Upper lobe of left lung (tissue), 6 donors: Measurements from ENCODE around the gene BACE1-AS. TPM values are rescaled to one million over a fixed set of nuclear protein-coding genes. Genes with fewer than 3 reads are reported as not detected.

ENCODE experiments used
- ATAC-seq, 2 donors: fragments of 200-7000 bp; cut with Tn5 transposase; one replicate each; pipeline ENCODE4 v1.9.1; 2022; ENCODE audit warnings: mild to moderate bottlenecking in 2 of 2, moderate library complexity in 2 of 2; ENCODE audit not compliant: low FRiP score in 2 of 2
- DNase-seq, 2 donors: peaks; one replicate each; pipeline ENCODE4 v3.0.0-alpha.2; 2019 to 2020
- H3K27ac ChIP-seq, 4 donors: fragments of 200-600 bp; sonication (generic); one replicate each; pipeline ENCODE4 v1.5.1; 2016 to 2019
- H3K27me3 ChIP-seq, 4 donors: fragments of 200-600 bp; sonication (generic); one replicate each; pipeline ENCODE4 v1.5.1; 2017 to 2019
- H3K36me3 ChIP-seq, 4 donors: fragments of 200-600 bp; sonication (generic); one replicate each; pipeline ENCODE4 v1.5.1; 2016 to 2019
- H3K4me1 ChIP-seq, 4 donors: fragments of 200-600 bp; sonication (generic); one replicate each; pipeline ENCODE4 v1.5.1; 2018 to 2019
- H3K4me3 ChIP-seq, 4 donors: fragments of 200-600 bp; sonication (generic); one replicate each; pipeline ENCODE4 v1.5.1; 2017 to 2019; ENCODE audit warnings: mild to moderate bottlenecking in 2 of 4, moderate library complexity in 1 of 4
- H3K9me3 ChIP-seq, 4 donors: fragments of 200-600 bp; sonication (generic); one replicate each; pipeline ENCODE4 v1.5.1; 2018 to 2019
- EP300 ChIP-seq, 4 donors: sonication (generic); formaldehyde crosslinking; IDR thresholded peaks; one replicate each; pipeline ENCODE4 v1.5.1; 2017; ENCODE audit warnings: antibody characterized with exemption in 4 of 4, control low read depth in 2 of 4
- POLR2A ChIP-seq, 4 donors: fragments of 450-650 bp; IDR thresholded peaks; one replicate each; pipeline ENCODE4 v1.5.1; 2016 to 2017; ENCODE audit warnings: antibody characterized with exemption in 4 of 4, mild to moderate bottlenecking in 2 of 4
- POLR2AphosphoS5 ChIP-seq, 2 donors: sonication (generic); formaldehyde crosslinking; IDR thresholded peaks; one replicate each; pipeline ENCODE4 v1.5.1; 2017; ENCODE audit warnings: antibody characterized with exemption in 2 of 2
- WGBS, 2 donors: methylation state at CpG; one replicate each; pipeline ENCODE4 v1.1.5; 2017 to 2018; 5-methylcytosine and 5-hydroxymethylcytosine counted together
- total RNA-seq, 6 donors: library from RNA; depleted of rRNA in 4 of 6; stranded (reverse); fragments of >200 nt in 4 of 6; gene quantifications; one replicate each; pipeline versions ENCODE4 v1.1.0 to v1.2.1, GENCODE V29; 2016 to 2021
- TF ChIP-seq, protein P1 (sequence below), 6 experiments: fragments of 450-650 bp in 4 of 6; fragments of 200-600 bp in 2 of 6; sonication (generic) in 2 of 6; IDR thresholded peaks; one replicate each; pipeline ENCODE4 v1.5.1; 2016 to 2019; ENCODE audit warnings: antibody characterized with exemption in 6 of 6
- donor health status: DM: no; HTN: no; CAD: no; lungs with moderate emphysema.
- donor health status: DM: no; HTN: yes; CAD: no; lungs with severe emphysema.

The BACE1-AS gene
- total RNA-seq, 6 donors from 2014 or later = 3.8 to 7.4 (median 5.0) TPM

DNA sequence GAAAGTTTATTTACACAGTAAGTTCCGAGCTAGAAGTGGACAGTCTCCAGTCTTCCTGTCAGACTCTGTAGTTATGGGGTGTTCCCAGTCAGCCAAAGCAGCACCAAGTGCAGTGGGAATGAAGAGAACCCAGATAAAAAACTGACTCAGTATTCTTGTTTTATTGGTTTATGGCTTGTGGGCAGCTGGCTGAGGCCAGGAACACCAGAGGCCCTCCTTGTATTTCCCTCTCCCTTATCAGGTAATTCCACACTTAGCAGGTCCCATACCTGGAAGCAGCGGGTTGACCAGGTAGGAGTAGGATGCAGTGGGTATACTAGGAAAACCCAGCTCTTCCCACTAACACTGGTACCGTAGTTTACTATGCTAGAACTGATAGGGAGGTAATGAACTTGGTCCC lies 3.5 kb upstream of the BACE1-AS start:
- no peak for ATAC-seq
- no peak for TF ChIP-seq POLR2A (IDR thresholded peaks at IDR 0.05)
- DNase-seq = no peak
- no peaks in the 10 kb centered on the region for H3K9me3 ChIP-seq
- WGBS, 2 donors = 81 to 86% methylated on average over 3 of the region's 3 CpGs
- no peaks in the 10 kb centered on the region for H3K4me1 ChIP-seq
- H3K36me3 ChIP-seq = peaks cover 20 to 75% (median 53%) of the 10 kb centered on the region in 4 donors
- no peaks in the 10 kb centered on the region for H3K27me3 ChIP-seq
- H3K4me3 ChIP-seq = no peak overlapping the region
- no peak overlapping the region for H3K27ac ChIP-seq

DNA sequence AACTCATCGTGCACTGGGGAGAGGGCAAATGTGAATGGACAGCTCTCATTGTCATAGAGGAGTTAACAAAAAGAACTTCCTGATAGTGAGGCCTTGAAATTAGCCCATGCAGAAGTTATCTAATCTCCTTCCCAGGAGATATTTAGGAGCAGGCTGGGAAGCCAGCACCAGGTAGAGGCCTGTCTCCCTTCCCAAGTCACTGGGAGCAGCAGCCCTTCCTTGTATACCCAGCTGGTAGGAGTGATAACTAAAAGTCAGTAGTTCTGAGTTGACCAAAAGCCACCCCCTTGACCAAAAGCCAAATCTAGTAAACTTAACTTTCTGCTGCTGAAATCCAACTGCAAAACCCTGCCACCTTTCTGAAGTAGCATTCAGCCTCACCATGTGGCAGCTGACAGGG lies 1.4 kb upstream of the BACE1-AS start:
- ATAC-seq (no peak), DNase-seq (no peak)
- TF ChIP-seq POLR2A (IDR thresholded peaks at IDR 0.05) = no peak
- H3K9me3 ChIP-seq = no peaks in the 10 kb centered on the region
- no peak overlapping the region for H3K27ac ChIP-seq
- H3K4me3 ChIP-seq = no peak overlapping the region
- H3K4me1 ChIP-seq = no peaks in the 10 kb centered on the region
- peaks cover 20 to 69% (median 50%) of the 10 kb centered on the region in 4 donors for H3K36me3 ChIP-seq
- WGBS, 2 donors = 95 to 100% methylated on average over 1 of the region's 1 CpG
- no peaks in the 10 kb centered on the region for H3K27me3 ChIP-seq

DNA sequence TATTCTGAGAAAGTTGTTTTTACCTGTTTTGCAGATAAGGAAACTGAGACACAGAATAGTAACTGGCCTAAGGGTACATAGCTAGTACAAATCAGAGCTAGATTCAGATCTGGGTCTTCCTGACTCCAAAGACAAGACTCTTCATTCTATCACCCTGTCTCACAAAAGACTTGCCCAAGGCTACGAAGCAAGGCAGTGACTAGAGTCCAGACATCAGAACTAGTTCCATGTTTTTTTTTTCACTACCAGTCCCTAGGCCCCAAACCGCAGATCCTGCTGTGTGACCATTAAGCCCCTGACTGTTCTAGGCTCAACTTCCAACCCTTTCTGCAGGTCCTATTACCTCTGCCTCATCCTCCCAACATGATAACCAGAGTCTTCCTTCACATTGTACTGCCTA lies 1.5 kb downstream of the BACE1-AS start:
- H3K27me3 ChIP-seq = no peaks in the 10 kb centered on the region
- DNase-seq = no peak
- 96 to 100% methylated on average over 2 of the region's 2 CpGs for WGBS, 2 donors
- H3K4me3 ChIP-seq = no peak overlapping the region
- H3K36me3 ChIP-seq = peaks cover 20 to 55% (median 36%) of the 10 kb centered on the region in 4 donors
- TF ChIP-seq POLR2AphosphoS5 (IDR thresholded peaks at IDR 0.05) (no peak), POLR2A (IDR thresholded peaks at IDR 0.05) (no peak), EP300 (IDR thresholded peaks at IDR 0.05) (no peak)
- TF ChIP-seq, protein P1, sequence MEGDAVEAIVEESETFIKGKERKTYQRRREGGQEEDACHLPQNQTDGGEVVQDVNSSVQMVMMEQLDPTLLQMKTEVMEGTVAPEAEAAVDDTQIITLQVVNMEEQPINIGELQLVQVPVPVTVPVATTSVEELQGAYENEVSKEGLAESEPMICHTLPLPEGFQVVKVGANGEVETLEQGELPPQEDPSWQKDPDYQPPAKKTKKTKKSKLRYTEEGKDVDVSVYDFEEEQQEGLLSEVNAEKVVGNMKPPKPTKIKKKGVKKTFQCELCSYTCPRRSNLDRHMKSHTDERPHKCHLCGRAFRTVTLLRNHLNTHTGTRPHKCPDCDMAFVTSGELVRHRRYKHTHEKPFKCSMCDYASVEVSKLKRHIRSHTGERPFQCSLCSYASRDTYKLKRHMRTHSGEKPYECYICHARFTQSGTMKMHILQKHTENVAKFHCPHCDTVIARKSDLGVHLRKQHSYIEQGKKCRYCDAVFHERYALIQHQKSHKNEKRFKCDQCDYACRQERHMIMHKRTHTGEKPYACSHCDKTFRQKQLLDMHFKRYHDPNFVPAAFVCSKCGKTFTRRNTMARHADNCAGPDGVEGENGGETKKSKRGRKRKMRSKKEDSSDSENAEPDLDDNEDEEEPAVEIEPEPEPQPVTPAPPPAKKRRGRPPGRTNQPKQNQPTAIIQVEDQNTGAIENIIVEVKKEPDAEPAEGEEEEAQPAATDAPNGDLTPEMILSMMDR (IDR thresholded peaks at IDR 0.05) = no peak
- no peak overlapping the region for H3K27ac ChIP-seq
- H3K9me3 ChIP-seq = no peaks in the 10 kb centered on the region
- ATAC-seq = no peak
- no peaks in the 10 kb centered on the region for H3K4me1 ChIP-seq

DNA sequence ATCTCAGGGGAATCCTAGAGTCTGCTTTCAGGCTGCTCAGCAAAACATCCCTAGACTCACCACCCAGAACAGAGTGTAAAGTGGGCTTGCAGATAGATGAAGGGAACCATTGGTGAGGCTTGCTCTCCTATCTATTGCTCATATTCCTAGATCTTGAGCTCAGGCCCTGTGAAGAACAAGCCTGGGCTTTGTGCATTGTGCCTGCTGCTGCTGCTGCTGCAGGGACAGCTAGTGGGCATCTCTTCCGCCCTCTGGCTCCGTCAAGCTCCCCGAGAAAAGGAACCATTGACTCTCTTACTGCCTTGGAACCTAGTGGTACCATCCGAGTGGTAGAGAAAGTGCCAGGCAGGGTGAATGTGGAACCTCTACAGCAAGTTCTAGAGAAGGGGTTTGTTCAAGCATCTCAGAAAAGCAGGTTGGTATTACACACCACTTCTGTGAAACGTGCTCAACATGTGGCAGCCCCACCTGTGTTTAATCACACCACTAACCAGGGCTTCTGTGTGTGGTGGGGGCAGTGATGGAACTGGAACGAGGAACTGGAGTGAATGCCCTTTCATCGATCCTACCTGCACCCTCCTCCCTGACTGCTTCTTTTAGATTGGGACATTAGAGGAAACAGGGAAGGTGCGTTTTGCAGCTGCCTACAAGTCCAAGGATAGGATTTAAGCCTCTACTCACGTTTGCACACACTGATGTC lies 4.4 kb downstream of the BACE1-AS start:
- H3K27me3 ChIP-seq = no peaks in the 10 kb centered on the region
- peaks cover 5 to 25% (median 14%) of the 10 kb centered on the region in 4 donors for H3K36me3 ChIP-seq
- ATAC-seq (no peak), DNase-seq (no peak)
- no peak for TF ChIP-seq POLR2AphosphoS5 (IDR thresholded peaks at IDR 0.05)
- no peak for TF ChIP-seq EP300 (IDR thresholded peaks at IDR 0.05)
- TF ChIP-seq POLR2A (IDR thresholded peaks at IDR 0.05) = no peak
- TF ChIP-seq, protein P1 (IDR thresholded peaks at IDR 0.05) = no peak
- 89 to 93% methylated on average over 6 to 9 of the region's 9 CpGs for WGBS, 2 donors
- H3K4me1 ChIP-seq = peaks cover 0 to 8% (median 5%) of the 10 kb centered on the region in 4 donors
- no peak overlapping the region for H3K27ac ChIP-seq
- no peak overlapping the region for H3K4me3 ChIP-seq
- H3K9me3 ChIP-seq = no peaks in the 10 kb centered on the region

DNA sequence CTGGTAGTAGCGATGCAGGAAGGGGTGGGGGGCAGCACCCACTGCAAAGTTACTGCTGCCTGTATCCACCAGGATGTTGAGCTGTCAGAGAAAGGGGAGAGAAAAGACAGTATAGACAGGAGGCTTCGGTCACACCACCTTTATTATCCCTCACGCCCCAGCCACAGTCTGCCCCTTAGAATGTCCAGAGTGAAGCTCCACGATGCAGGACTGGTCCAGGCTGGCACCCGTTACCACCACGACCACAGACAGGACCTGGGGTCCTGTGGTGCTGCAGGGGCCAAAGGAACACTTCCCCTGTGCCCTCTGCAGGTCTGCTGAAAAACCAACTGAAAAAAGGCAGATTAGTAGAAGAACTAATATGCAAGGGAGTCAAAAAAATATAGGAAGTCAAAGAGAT lies 5.7 kb downstream of the BACE1-AS start:
- TF ChIP-seq, protein P1 (IDR thresholded peaks at IDR 0.05) = no peak
- no peak for TF ChIP-seq EP300 (IDR thresholded peaks at IDR 0.05)
- TF ChIP-seq POLR2AphosphoS5 (IDR thresholded peaks at IDR 0.05) = no peak
- no peak for TF ChIP-seq POLR2A (IDR thresholded peaks at IDR 0.05)
- no peak for ATAC-seq
- 91 to 93% methylated on average over 6 of the region's 6 CpGs for WGBS, 2 donors

DNA sequence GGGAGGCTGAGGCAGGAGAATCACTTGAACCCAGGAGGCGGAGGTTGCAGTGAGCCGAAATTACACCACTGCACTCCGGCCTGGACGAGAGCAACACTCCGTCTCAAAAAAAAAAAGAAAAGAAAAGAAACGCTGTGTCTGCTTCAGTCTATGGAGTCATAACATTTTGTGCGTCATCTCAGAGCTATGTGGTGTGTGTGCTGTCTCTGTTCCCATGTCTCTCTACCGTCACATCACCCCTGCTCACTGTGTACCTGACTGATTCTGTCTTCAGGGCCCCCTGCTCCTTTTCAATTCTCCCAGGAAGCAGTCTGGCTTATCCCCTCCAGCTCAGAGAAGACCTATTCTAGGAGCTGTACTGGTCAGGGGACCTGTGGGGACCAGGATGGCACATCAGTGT lies 7.0 kb downstream of the BACE1-AS start:
- no peak for DNase-seq
- ATAC-seq = no peak
- Histone ChIP-seq H3K4me1 (peaks cover 0 to 9% (median 6%) of the 10 kb centered on the region in 4 donors), H3K9me3 (no peaks in the 10 kb centered on the region), H3K4me3 (no peak overlapping the region), H3K27ac (no peak overlapping the region), H3K36me3 (peaks cover 0 to 9% (median 8%) of the 10 kb centered on the region in 4 donors), H3K27me3 (no peaks in the 10 kb centered on the region)
- no peak for TF ChIP-seq POLR2A (IDR thresholded peaks at IDR 0.05)
- TF ChIP-seq POLR2AphosphoS5 (IDR thresholded peaks at IDR 0.05) = no peak
- no peak for TF ChIP-seq EP300 (IDR thresholded peaks at IDR 0.05)
- TF ChIP-seq, protein P1 (IDR thresholded peaks at IDR 0.05) = no peak
- 96 to 98% methylated on average over 8 of the region's 8 CpGs for WGBS, 2 donors

More for the DNA sequence above, 5.7 kb downstream of the BACE1-AS start:
- no peak overlapping the region for H3K27ac ChIP-seq
- H3K27me3 ChIP-seq = no peaks in the 10 kb centered on the region
- peaks cover 0 to 9% (median 6%) of the 10 kb centered on the region in 4 donors for H3K4me1 ChIP-seq
- DNase-seq = no peak
- H3K4me3 ChIP-seq = no peak overlapping the region
- H3K9me3 ChIP-seq = no peaks in the 10 kb centered on the region
- peaks cover 0 to 15% (median 8%) of the 10 kb centered on the region in 4 donors for H3K36me3 ChIP-seq
